HCT116 (cell line): ENCODE data around the gene OGFOD2. TPM values are rescaled to one million over a fixed set of nuclear protein-coding genes. Genes with fewer than 3 reads are reported as not detected.

ENCODE experiments used
- ATAC-seq: fragments of 200-7000 bp; cut with Tn5 transposase; 2 replicates; pipeline ENCODE4 v1.9.1; 2020; ENCODE audit warnings: mild to moderate bottlenecking, moderate library complexity
- BruUV-seq: library from RNA; stranded (reverse); fragments of 400-500 nt; replicated peaks from 2 replicates; lab custom pipeline; 2021; lab: Mats Ljungman, UMichigan
- CTCF ChIA-PET: fragments of 300-600 bp; sonication (Branson Sonifier 250); formaldehyde crosslinking; loops from one replicate; lab custom pipeline; 2021; ENCODE audit warnings: antibody characterized with exemption; lab: Charles Lee
- POLR2A ChIA-PET: fragments of 300-600, 350-600 bp; sonication (Branson Sonifier 250); formaldehyde crosslinking; loops from one replicate; lab custom pipeline; 2021; ENCODE audit warnings: antibody characterized with exemption; lab: Charles Lee
- RAD21 ChIA-PET, 2 experiments: fragments of 300-600 bp; sonication (Branson Sonifier 250); formaldehyde crosslinking; loops; one replicate each; lab custom pipeline; 2023; ENCODE audit warnings: low total read pairs in 2 of 2; ENCODE audit not compliant: uncharacterized antibody in 2 of 2, unreplicated experiment in 2 of 2, low non-redundant PET in 1 of 2; lab: Charles Lee
- DNase-seq: peaks from one replicate; pipeline ENCODE4 v3.0.0-alpha.2; 2010; ENCODE audit warnings: low read depth, low spot score
- H2AFZ ChIP-seq: fragments of 200-600 bp; shearing (Covaris generic), sonication (generic); 2 replicates; pipeline ENCODE4 v1.6.1; 2017; ENCODE audit warnings: low read depth, mixed run types, mixed read lengths, antibody characterized with exemption, low read length; ENCODE audit not compliant: poor library complexity, severe bottlenecking
- H3K27ac ChIP-seq: 2 replicates; pipeline ENCODE4 v1.5.1; 2012; ENCODE audit warnings: low read depth, low read length
- H3K27me3 ChIP-seq: fragments of 200-600 bp; sonication (generic); 2 replicates; pipeline ENCODE4 v1.6.1; 2016; ENCODE audit warnings: mixed run types, low read length, mixed read lengths; ENCODE audit not compliant: insufficient read depth
- H3K36me3 ChIP-seq, 2 experiments: fragments of 200-500 bp in 1 of 2; fragments of 200-600 bp in 1 of 2; sonication (Bioruptor generic) in 1 of 2; sonication (generic) in 1 of 2; 2 replicates each; pipeline versions ENCODE4 v1.5.1 to v1.6.1; 2014 to 2016; ENCODE audit warnings: low read length in 2 of 2, inconsistent platforms in 1 of 2, mixed read lengths in 1 of 2, mixed run types in 1 of 2; ENCODE audit not compliant: insufficient read depth in 2 of 2, control insufficient read depth in 1 of 2
- H3K4me1 ChIP-seq, 2 experiments: fragments of 200-600 bp in 1 of 2; sonication (generic) in 1 of 2; 2 replicates each; pipeline versions ENCODE4 v1.5.1 to v1.6.1; 2012 to 2017; ENCODE audit warnings: low read length in 2 of 2, inconsistent platforms in 1 of 2, mild to moderate bottlenecking in 1 of 2, mixed read lengths in 1 of 2, mixed run types in 1 of 2, moderate library complexity in 1 of 2; ENCODE audit not compliant: insufficient read depth in 2 of 2, control insufficient read depth in 1 of 2
- H3K4me2 ChIP-seq: fragments of 200-600 bp; sonication (generic); 2 replicates; pipeline ENCODE4 v1.6.1; 2017; ENCODE audit warnings: mixed run types, low read length, mixed read lengths
- H3K4me3 ChIP-seq, 2 experiments: fragments of 200-600 bp in 1 of 2; sonication (generic) in 1 of 2; replicated peaks in 1 of 2; 2 replicates each; pipeline ENCODE4 v1.5.1; 2011 to 2016; ENCODE audit warnings: low read length in 2 of 2, control low read depth in 1 of 2, low read depth in 1 of 2, mild to moderate bottlenecking in 1 of 2, mixed read lengths in 1 of 2, mixed run types in 1 of 2
- H3K79me2 ChIP-seq: fragments of 200-600 bp; sonication (generic); 2 replicates; pipeline ENCODE4 v1.6.1; 2017; ENCODE audit warnings: mild to moderate bottlenecking, mixed run types, low read length, moderate library complexity, mixed read lengths; ENCODE audit not compliant: insufficient read depth
- H3K9ac ChIP-seq: fragments of 200-600 bp; sonication (generic); 2 replicates; pipeline ENCODE4 v1.6.1; 2016; ENCODE audit warnings: low read length, mixed read lengths
- H3K9me2 ChIP-seq: fragments of 200-600 bp; sonication (generic), shearing (Covaris generic); 2 replicates; pipeline ENCODE4 v1.6.1; 2017; ENCODE audit warnings: mixed run types, mild to moderate bottlenecking, moderate library complexity; ENCODE audit not compliant: insufficient read depth
- H3K9me3 ChIP-seq, 2 experiments: fragments of 200-500 bp in 1 of 2; fragments of 200-600 bp in 1 of 2; sonication (Bioruptor generic) in 1 of 2; sonication (generic) in 1 of 2; 2 replicates each; pipeline ENCODE4 v1.6.1; 2014 to 2017; ENCODE audit warnings: low read length in 2 of 2, mixed read lengths in 2 of 2, inconsistent platforms in 1 of 2, low read depth in 1 of 2, mild to moderate bottlenecking in 1 of 2, mixed run types in 1 of 2, moderate library complexity in 1 of 2; ENCODE audit not compliant: control insufficient read depth in 1 of 2, insufficient read depth in 1 of 2
- H4K20me1 ChIP-seq: fragments of 200-600 bp; sonication (generic), shearing (Covaris generic); 2 replicates; pipeline ENCODE4 v1.6.1; 2017; ENCODE audit warnings: mixed run types, mild to moderate bottlenecking, moderate library complexity; ENCODE audit not compliant: insufficient read depth
- CTCF ChIP-seq, 3 experiments: fragments of 200-600 bp in 1 of 3; sonication (generic) in 1 of 3; IDR thresholded peaks in 2 of 3; conservative IDR thresholded peaks in 1 of 3; 2 replicates each; pipeline ENCODE4 v1.5.1; 2012 to 2017; ENCODE audit warnings: low read depth in 2 of 3, low read length in 2 of 3, antibody characterized with exemption in 1 of 3, borderline replicate concordance in 1 of 3, control low read depth in 1 of 3, mild to moderate bottlenecking in 1 of 3, mixed read lengths in 1 of 3, mixed run types in 1 of 3, moderate library complexity in 1 of 3; ENCODE audit not compliant: insufficient read depth in 1 of 3
- EGR1 ChIP-seq: IDR thresholded peaks from 2 replicates; pipeline ENCODE4 v1.6.1; 2012; ENCODE audit warnings: low read depth
- POLR2A ChIP-seq: IDR thresholded peaks from 2 replicates; pipeline ENCODE4 v1.7.0; 2011; ENCODE audit warnings: borderline replicate concordance; ENCODE audit not compliant: insufficient read depth, insufficient read length; ENCODE audit errors: extremely low read depth
- POLR2AphosphoS5 ChIP-seq: IDR thresholded peaks from 2 replicates; pipeline ENCODE4 v1.6.1; 2011; ENCODE audit warnings: mild to moderate bottlenecking, low read depth, low read length, moderate library complexity
- RAD21 ChIP-seq: IDR thresholded peaks from 2 replicates; pipeline ENCODE4 v1.6.1; 2012; ENCODE audit warnings: low read depth, mild to moderate bottlenecking
- SIN3A ChIP-seq: IDR thresholded peaks from 2 replicates; pipeline ENCODE4 v1.6.1; 2012; ENCODE audit warnings: low read depth
- SP1 ChIP-seq: IDR thresholded peaks from 2 replicates; pipeline ENCODE4 v1.6.1; 2012; ENCODE audit warnings: low read depth
- SRF ChIP-seq: IDR thresholded peaks from 2 replicates; pipeline ENCODE4 v1.6.1; 2012; ENCODE audit warnings: low read depth
- TCF7L2 ChIP-seq: IDR thresholded peaks from 2 replicates; pipeline ENCODE4 v1.7.0; 2011; ENCODE audit warnings: borderline replicate concordance, inconsistent platforms; ENCODE audit not compliant: insufficient read depth, insufficient read length; ENCODE audit errors: extremely low read depth
- YY1 ChIP-seq: IDR thresholded peaks from 2 replicates; pipeline ENCODE4 v1.6.1; 2011; ENCODE audit warnings: low read length, low read depth, moderate library complexity, mild to moderate bottlenecking; ENCODE audit not compliant: insufficient replicate concordance; ENCODE audit errors: extremely low read depth
- ZFX ChIP-seq: fragments of 450-650 bp; IDR thresholded peaks from 2 replicates; pipeline ENCODE4 v1.6.1; 2017
- ZNF274 ChIP-seq: fragments of 200-500 bp; sonication (Bioruptor generic); IDR thresholded peaks from 2 replicates; pipeline ENCODE4 v1.6.1; 2014; ENCODE audit warnings: mild to moderate bottlenecking, low read depth, low read length, inconsistent platforms
- intact Hi-C: fragments of 100-400 bp; cut with micrococcal nuclease; formaldehyde crosslinking; loops from 2 replicates; pipeline ENCODE4 v1.10.0; 2022
- total RNA-seq: library from RNA; stranded (reverse); gene quantifications from one replicate; pipeline ENCODE4 v1.2.1, GENCODE V29; 2021; ENCODE audit not compliant: unreplicated experiment

OGFOD2 gene
- total RNA-seq, 1 experiment from 2014 or later: 29.5 TPM

- ChIA-PET POLR2A (interaction anchor here (1.5 to 3.8 kb wide), 3 partner anchors 22 to 87 kb away, joined by 5 to 14 read pairs (median 9); no protein-coding TSS in a partner anchor), RAD21 (interaction anchor here in 1 of 2 experiments (0.9 to 1.0 kb wide), 2 partner anchors 22 to 67 kb away, joined by 3 to 6 read pairs; no protein-coding TSS in a partner anchor), CTCF (interaction anchor here (1.3 to 3.1 kb wide), 2 partner anchors 87 to 291 kb away, joined by 6 to 16 read pairs; no protein-coding TSS in a partner anchor)
- Histone ChIP-seq H4K20me1 (no peaks in the 10 kb centered on the region), H3K4me3 (no peak overlapping the region), H3K79me2 (no peaks in the 10 kb centered on the region), H3K27ac (peak overlapping the region; percentile 70), H3K4me2 (peak overlapping the region; percentile 57), H3K4me1 (peaks cover 54 to 80% of the 10 kb centered on the region in 2 experiments), H3K27me3 (no peaks in the 10 kb centered on the region), H3K9ac (peak overlapping the region; percentile 44), H2AFZ (no peak overlapping the region), H3K36me3 (no peaks in the 10 kb centered on the region), H3K9me2 (no peaks in the 10 kb centered on the region), H3K9me3 (no peaks in the 10 kb centered on the region)
- ATAC-seq (peak; percentile 1; the same call in 1 of the 2 replicates), DNase-seq (no peak)
- intact Hi-C loops: loop anchor here (2.0 kb wide), 1 partner anchor 27 kb away; no protein-coding TSS in a partner anchor
- TF ChIP-seq CTCF (IDR thresholded peaks at IDR 0.05 in 2 of 3, conservative IDR thresholded peaks at IDR 0.05 in 1 of 3; ENCODE audit: borderline replicate concordance in 1 of 3, insufficient read depth in 1 of 3, low read depth in 2 of 3, low read length in 2 of 3): peak in 1 of 3 experiments; percentile 5; a peak in 1 of 6 replicates
- no peak for TF ChIP-seq SRF
- BruUV-seq: no TSS peak
Observed at GRCh38 chr12:122947352-122947792, 27.7 kb upstream of the OGFOD2 start.

GRCh38 chr12:122948605-122949004 lies 26.4 kb upstream of the OGFOD2 start:
- H3K27me3 ChIP-seq: no peaks in the 10 kb centered on the region
- H3K79me2 ChIP-seq: no peaks in the 10 kb centered on the region
- no peak overlapping the region for H3K4me2 ChIP-seq
- ChIA-PET POLR2A (interaction anchor here (3.8 kb wide), 1 partner anchor 60 kb away, joined by 14 read pairs; no protein-coding TSS in a partner anchor), RAD21 (no interaction called here), CTCF (interaction anchor here (0.5 to 1.6 kb wide), 2 partner anchors 68 to 146 kb away, joined by 3 to 4 read pairs; no protein-coding TSS in a partner anchor)
- H3K9ac ChIP-seq: no peak overlapping the region
- ATAC-seq: no peak
- no peak overlapping the region for H3K4me3 ChIP-seq
- H3K36me3 ChIP-seq: no peaks in the 10 kb centered on the region
- TF ChIP-seq SIN3A: no peak
- no peak for TF ChIP-seq CTCF (IDR thresholded peaks at IDR 0.05 in 2 of 3, conservative IDR thresholded peaks at IDR 0.05 in 1 of 3; ENCODE audit: borderline replicate concordance in 1 of 3, insufficient read depth in 1 of 3, low read depth in 2 of 3, low read length in 2 of 3)
- TF ChIP-seq EGR1: no peak
- TF ChIP-seq YY1: no peak
- TF ChIP-seq ZNF274: no peak
- TF ChIP-seq RAD21: no peak
- no peak for TF ChIP-seq SP1
- no peak for TF ChIP-seq TCF7L2
- no peak for TF ChIP-seq POLR2AphosphoS5
- no peak for TF ChIP-seq ZFX
- no peak for TF ChIP-seq POLR2A
- no peak overlapping the region for H2AFZ ChIP-seq
- H3K9me3 ChIP-seq: no peaks in the 10 kb centered on the region
- no peaks in the 10 kb centered on the region for H3K9me2 ChIP-seq
- BruUV-seq: no TSS peak
- peaks cover 41 to 67% of the 10 kb centered on the region in 2 experiments for H3K4me1 ChIP-seq
- DNase-seq: no peak
- no peak overlapping the region for H3K27ac ChIP-seq
- no peaks in the 10 kb centered on the region for H4K20me1 ChIP-seq
- intact Hi-C loops: no loop called here
